Retinal pigment epithelial cell (primary cell): Measurements from ENCODE around the gene ZNF730.

ENCODE experiments used
- DNase-seq: peaks from one replicate; pipeline ENCODE4 v3.0.0-alpha.2; 2010; ENCODE audit warnings: low read depth
- H3K4me3 ChIP-seq: 2 replicates; pipeline ENCODE4 v1.5.1; 2011; ENCODE audit warnings: mild to moderate bottlenecking, low read length, control low read depth, moderate library complexity
- TF ChIP-seq, protein P1 (sequence below): conservative IDR thresholded peaks from 2 replicates; pipeline ENCODE4 v1.5.1; 2011; ENCODE audit warnings: low read depth, low read length, control low read depth, inconsistent platforms

Gene ZNF730

DNA sequence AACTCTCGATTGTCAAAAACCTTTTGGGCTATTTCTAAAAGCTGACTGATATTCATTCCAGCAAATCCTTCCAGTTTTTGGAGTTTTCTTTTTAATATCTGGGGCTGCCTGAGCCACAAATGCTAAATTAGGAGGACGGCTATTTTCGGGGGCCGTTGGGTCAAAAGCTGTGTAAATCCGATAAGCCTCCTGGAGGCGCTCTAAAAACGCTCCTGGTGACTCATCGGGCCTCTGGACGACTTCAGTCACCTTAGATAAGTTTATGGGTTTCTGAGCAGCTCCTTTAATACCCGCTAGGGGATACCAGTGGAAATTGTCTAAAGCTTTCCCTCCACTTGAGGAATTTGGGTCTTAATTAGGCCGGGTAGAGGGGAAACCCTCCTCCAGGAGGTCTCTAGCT, 66.4 kb downstream of the ZNF730 start:
- TF ChIP-seq, protein P1, sequence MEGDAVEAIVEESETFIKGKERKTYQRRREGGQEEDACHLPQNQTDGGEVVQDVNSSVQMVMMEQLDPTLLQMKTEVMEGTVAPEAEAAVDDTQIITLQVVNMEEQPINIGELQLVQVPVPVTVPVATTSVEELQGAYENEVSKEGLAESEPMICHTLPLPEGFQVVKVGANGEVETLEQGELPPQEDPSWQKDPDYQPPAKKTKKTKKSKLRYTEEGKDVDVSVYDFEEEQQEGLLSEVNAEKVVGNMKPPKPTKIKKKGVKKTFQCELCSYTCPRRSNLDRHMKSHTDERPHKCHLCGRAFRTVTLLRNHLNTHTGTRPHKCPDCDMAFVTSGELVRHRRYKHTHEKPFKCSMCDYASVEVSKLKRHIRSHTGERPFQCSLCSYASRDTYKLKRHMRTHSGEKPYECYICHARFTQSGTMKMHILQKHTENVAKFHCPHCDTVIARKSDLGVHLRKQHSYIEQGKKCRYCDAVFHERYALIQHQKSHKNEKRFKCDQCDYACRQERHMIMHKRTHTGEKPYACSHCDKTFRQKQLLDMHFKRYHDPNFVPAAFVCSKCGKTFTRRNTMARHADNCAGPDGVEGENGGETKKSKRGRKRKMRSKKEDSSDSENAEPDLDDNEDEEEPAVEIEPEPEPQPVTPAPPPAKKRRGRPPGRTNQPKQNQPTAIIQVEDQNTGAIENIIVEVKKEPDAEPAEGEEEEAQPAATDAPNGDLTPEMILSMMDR, result no peak
- no peak for DNase-seq
- no peak overlapping the region for H3K4me3 ChIP-seq

DNA sequence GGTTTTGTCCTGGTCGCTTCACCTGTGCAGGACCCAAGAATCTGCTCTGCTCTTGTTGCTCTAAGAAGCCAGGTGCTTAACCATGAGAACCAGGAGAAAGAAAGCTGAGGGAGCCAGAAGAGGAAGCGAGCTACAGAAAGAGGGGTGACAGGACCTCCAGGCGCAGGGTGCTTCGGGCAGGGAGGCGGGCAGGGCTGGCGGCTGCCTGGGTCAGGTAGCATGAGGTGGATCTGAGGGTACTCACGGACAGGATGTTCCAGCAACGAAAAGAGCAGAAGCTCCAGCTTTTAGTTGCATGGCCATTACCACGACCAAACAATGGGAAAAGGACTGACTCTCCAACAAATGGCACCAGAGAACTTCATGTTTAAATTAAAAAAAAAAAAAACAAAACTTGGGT, 73.5 kb downstream of the ZNF730 start:
- H3K4me3 ChIP-seq, result no peak overlapping the region
- TF ChIP-seq, protein P1, result no peak
- no peak for DNase-seq
